ENCODE results near the gene ZNF232. TPM values are rescaled to one million over a fixed set of nuclear protein-coding genes. Genes with fewer than 3 reads are reported as not detected.
"Not testable (repeated sequence)": the region's sequence is repeated elsewhere in the genome, so short reads cannot be mapped to it uniquely, and the experiment has no call there.

Gene ZNF232
- total and polyA plus RNA-seq, 9 donors = 8.4 to 27.4 (median 10.4) TPM

DNA sequence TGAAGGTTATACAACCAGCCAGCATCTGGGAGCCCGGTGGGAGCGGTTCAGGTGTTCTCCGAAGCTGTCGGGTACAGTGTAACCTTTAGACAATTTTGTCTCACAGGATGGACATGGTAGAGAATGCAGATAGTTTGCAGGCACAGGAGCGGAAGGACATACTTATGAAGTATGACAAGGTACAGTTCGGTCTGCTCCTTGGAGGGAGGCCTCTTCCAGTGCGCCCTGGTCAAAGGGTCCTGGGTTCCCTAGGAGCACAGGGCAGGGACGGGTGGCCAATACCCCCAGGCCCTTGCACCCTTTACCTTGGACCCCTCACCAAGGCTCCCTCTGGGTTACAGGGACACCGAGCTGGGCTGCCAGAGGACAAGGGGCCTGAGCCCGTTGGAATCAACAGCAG, 18.6 kb upstream of the ZNF232 start:
- WGBS (ENCODE audit: insufficient coverage) = 99% methylated on average over 7 of the region's 10 CpGs
- not testable (repeated sequence) for H3K4me3 ChIP-seq (ENCODE audit: low read length); H3K4me1 ChIP-seq (ENCODE audit: control insufficient read depth, insufficient read depth, low read length); DNase-seq; H3K36me3 ChIP-seq (ENCODE audit: control insufficient read depth, insufficient read depth, low read length); H3K27me3 ChIP-seq (ENCODE audit: control insufficient read depth, insufficient read depth, low read length); H3K27ac ChIP-seq (ENCODE audit: low read length); H3K9me3 ChIP-seq (replicated peaks; ENCODE audit: control insufficient read depth, low read depth, low read length)

DNA sequence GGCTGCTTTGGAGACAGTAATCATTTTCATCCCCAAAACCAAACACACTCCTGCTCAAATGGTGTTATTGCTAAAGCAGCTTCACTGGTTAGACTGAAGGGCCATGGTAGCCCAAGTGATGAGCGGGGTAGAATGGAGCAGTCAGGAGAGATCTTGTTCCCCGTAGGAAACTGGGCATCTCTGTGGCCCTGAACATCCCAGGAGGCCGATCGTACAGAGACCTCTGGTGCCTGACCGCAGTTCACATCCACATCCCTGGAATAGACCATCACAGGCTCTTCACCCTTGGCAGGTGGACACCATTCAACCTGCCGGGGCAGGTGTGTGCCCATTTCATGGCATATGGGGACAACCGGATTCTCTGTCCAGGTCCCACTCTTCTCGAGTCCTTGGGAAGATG, 18.1 kb upstream of the ZNF232 start:
- not testable (repeated sequence) for H3K27me3 ChIP-seq (ENCODE audit: control insufficient read depth, insufficient read depth, low read length); H3K27ac ChIP-seq (ENCODE audit: low read length); DNase-seq; H3K4me1 ChIP-seq (ENCODE audit: control insufficient read depth, insufficient read depth, low read length); H3K9me3 ChIP-seq (replicated peaks; ENCODE audit: control insufficient read depth, low read depth, low read length); H3K36me3 ChIP-seq (ENCODE audit: control insufficient read depth, insufficient read depth, low read length); H3K4me3 ChIP-seq (ENCODE audit: low read length)
- WGBS (ENCODE audit: insufficient coverage) = 94% methylated on average over 6 of the region's 8 CpGs

- Histone ChIP-seq H3K36me3 (ENCODE audit: control insufficient read depth, insufficient read depth, low read length) (no peaks in the 10 kb centered on the region), H3K27ac (ENCODE audit: low read length) (no peak overlapping the region), H3K4me1 (ENCODE audit: control insufficient read depth, insufficient read depth, low read length) (peaks cover 6% of the 10 kb centered on the region), H3K9me3 (replicated peaks; ENCODE audit: control insufficient read depth, low read depth, low read length) (no peaks in the 10 kb centered on the region), H3K27me3 (ENCODE audit: control insufficient read depth, insufficient read depth, low read length) (no peaks in the 10 kb centered on the region), H3K4me3 (ENCODE audit: low read length) (no peak overlapping the region)
- no peak for DNase-seq
- WGBS (ENCODE audit: insufficient coverage) = 89% methylated on average over 10 of the region's 11 CpGs
Measured at GRCh38 chr17:5128905-5129535, 17.3 kb upstream of the ZNF232 start.

GRCh38 chr17:5128387-5128786, 16.7 kb upstream of the ZNF232 start:
- not testable (repeated sequence) for H3K4me3 ChIP-seq (ENCODE audit: low read length); DNase-seq; H3K9me3 ChIP-seq (replicated peaks; ENCODE audit: control insufficient read depth, low read depth, low read length); H3K36me3 ChIP-seq (ENCODE audit: control insufficient read depth, insufficient read depth, low read length); H3K27ac ChIP-seq (ENCODE audit: low read length); H3K27me3 ChIP-seq (ENCODE audit: control insufficient read depth, insufficient read depth, low read length)
- peaks cover 13% of the 10 kb centered on the region for H3K4me1 ChIP-seq (ENCODE audit: control insufficient read depth, insufficient read depth, low read length)
- WGBS (ENCODE audit: insufficient coverage) = 77% methylated on average over 5 of the region's 8 CpGs

DNA sequence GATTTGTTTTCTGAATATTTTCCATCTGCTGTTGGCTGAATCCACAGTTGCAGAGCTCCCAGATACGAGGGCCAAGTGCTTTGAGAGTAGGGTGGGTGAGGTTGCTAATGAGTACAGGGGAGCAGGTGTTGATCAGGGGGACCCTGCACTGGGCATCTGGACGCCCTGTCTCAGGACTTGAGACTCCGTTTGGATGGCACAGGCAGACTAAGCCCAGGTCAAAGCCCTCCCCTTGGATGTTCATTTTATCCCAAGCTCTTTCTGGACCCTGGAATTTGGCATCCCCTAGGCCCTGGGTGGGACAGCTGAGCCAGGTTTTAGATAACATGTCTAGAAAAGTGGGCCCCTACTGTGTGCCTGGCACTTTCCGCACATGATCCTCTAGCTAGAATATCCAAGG, 16.2 kb upstream of the ZNF232 start:
- peaks cover 14% of the 10 kb centered on the region for H3K4me1 ChIP-seq (ENCODE audit: control insufficient read depth, insufficient read depth, low read length)
- 63% methylated on average over 4 of the region's 4 CpGs for WGBS (ENCODE audit: insufficient coverage)
- no peak for DNase-seq
- H3K27ac ChIP-seq (ENCODE audit: low read length) = no peak overlapping the region
- H3K27me3 ChIP-seq (ENCODE audit: control insufficient read depth, insufficient read depth, low read length) = no peaks in the 10 kb centered on the region
- H3K4me3 ChIP-seq (ENCODE audit: low read length) = no peak overlapping the region
- no peaks in the 10 kb centered on the region for H3K9me3 ChIP-seq (replicated peaks; ENCODE audit: control insufficient read depth, low read depth, low read length)
- no peaks in the 10 kb centered on the region for H3K36me3 ChIP-seq (ENCODE audit: control insufficient read depth, insufficient read depth, low read length)

GRCh38 chr17:5126719-5127488, 15.2 kb upstream of the ZNF232 start:
- Histone ChIP-seq H3K27ac (ENCODE audit: low read length) (no peak overlapping the region), H3K9me3 (replicated peaks; ENCODE audit: control insufficient read depth, low read depth, low read length) (no peaks in the 10 kb centered on the region), H3K36me3 (ENCODE audit: control insufficient read depth, insufficient read depth, low read length) (no peaks in the 10 kb centered on the region), H3K4me3 (ENCODE audit: low read length) (no peak overlapping the region), H3K4me1 (ENCODE audit: control insufficient read depth, insufficient read depth, low read length) (peaks cover 18% of the 10 kb centered on the region), H3K27me3 (ENCODE audit: control insufficient read depth, insufficient read depth, low read length) (peaks cover 4% of the 10 kb centered on the region)
- DNase-seq = no peak
- 73% methylated on average over 6 of the region's 17 CpGs for WGBS (ENCODE audit: insufficient coverage)

- H3K27ac ChIP-seq (ENCODE audit: low read length); DNase-seq; H3K9me3 ChIP-seq (replicated peaks; ENCODE audit: control insufficient read depth, low read depth, low read length); H3K36me3 ChIP-seq (ENCODE audit: control insufficient read depth, insufficient read depth, low read length); H3K4me3 ChIP-seq (ENCODE audit: low read length); H3K27me3 ChIP-seq (ENCODE audit: control insufficient read depth, insufficient read depth, low read length): not testable (repeated sequence)
- 70% methylated on average over 6 of the region's 7 CpGs for WGBS (ENCODE audit: insufficient coverage)
- peaks cover 31% of the 10 kb centered on the region for H3K4me1 ChIP-seq (ENCODE audit: control insufficient read depth, insufficient read depth, low read length)
Measured at GRCh38 chr17:5124896-5125295, 13.2 kb upstream of the ZNF232 start.

DNA sequence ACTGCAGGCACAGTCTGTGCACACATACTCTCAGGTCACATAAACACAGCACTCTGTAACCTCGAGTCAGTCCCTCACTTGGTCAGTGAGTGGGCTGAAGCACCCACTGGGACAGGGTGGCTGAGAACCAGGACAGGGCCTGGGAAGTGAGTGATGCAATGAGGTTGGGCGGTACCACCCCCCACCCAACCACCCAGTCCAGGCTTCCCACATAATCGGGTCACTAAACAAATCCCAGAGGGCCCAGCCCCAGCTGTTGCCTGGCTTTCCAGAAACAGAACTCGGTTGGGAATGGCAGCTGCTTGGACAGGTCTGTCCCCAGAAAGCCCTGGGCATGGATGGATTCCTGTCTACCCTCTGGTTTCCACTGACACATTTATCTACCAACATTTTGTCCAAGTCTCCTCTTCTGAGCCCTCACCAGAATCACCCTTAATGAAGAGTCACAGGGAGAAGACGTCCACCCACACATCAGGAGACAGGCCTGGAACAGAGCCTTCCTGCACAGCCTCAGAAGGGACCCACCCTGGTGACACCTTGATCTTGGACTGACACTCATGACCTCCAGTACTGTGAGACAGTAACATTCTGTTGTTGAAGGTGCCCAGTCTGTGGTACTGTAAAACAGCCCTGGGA, 12.6 kb upstream of the ZNF232 start:
- not testable (repeated sequence) for H3K36me3 ChIP-seq (ENCODE audit: control insufficient read depth, insufficient read depth, low read length); H3K9me3 ChIP-seq (replicated peaks; ENCODE audit: control insufficient read depth, low read depth, low read length); H3K27me3 ChIP-seq (ENCODE audit: control insufficient read depth, insufficient read depth, low read length); H3K4me3 ChIP-seq (ENCODE audit: low read length); DNase-seq
- WGBS (ENCODE audit: insufficient coverage) = 45% methylated on average over 3 of the region's 5 CpGs
- H3K27ac ChIP-seq (ENCODE audit: low read length) = peak overlapping the region; percentile 35
- peaks cover 33% of the 10 kb centered on the region for H3K4me1 ChIP-seq (ENCODE audit: control insufficient read depth, insufficient read depth, low read length)

GRCh38 chr17:5123343-5124124, 11.9 kb upstream of the ZNF232 start:
- peaks cover 33% of the 10 kb centered on the region for H3K4me1 ChIP-seq (ENCODE audit: control insufficient read depth, insufficient read depth, low read length)
- H3K4me3 ChIP-seq (ENCODE audit: low read length) = no peak overlapping the region
- WGBS (ENCODE audit: insufficient coverage) = 40% methylated on average over 42 of the region's 53 CpGs
- no peaks in the 10 kb centered on the region for H3K36me3 ChIP-seq (ENCODE audit: control insufficient read depth, insufficient read depth, low read length)
- peak overlapping the region; percentile 35 for H3K27ac ChIP-seq (ENCODE audit: low read length)
- peaks cover 5% of the 10 kb centered on the region for H3K27me3 ChIP-seq (ENCODE audit: control insufficient read depth, insufficient read depth, low read length)
- DNase-seq = no peak
- no peaks in the 10 kb centered on the region for H3K9me3 ChIP-seq (replicated peaks; ENCODE audit: control insufficient read depth, low read depth, low read length)
